Right lobe of liver (tissue), 6 donors: ENCODE results near the gene SEMA4G. TPM values are rescaled to one million over a fixed set of nuclear protein-coding genes. Genes with fewer than 3 reads are reported as not detected.

ENCODE experiments used
- ATAC-seq, 4 donors: fragments of 200-7000 bp; cut with Tn5 transposase; one replicate each; pipeline ENCODE4 v1.9.1; 2020; ENCODE audit warnings: mild to moderate bottlenecking in 4 of 4, moderate library complexity in 4 of 4
- DNase-seq, 3 donors: peaks; one replicate each; pipeline ENCODE4 v3.0.0-alpha.2; 2020
- H3K27ac ChIP-seq, 3 donors: fragments of 200-600 bp; one replicate each; pipeline ENCODE4 v1.8.0; 2022
- H3K27me3 ChIP-seq, 2 donors: fragments of 200-600 bp; one replicate each; pipeline ENCODE4 v1.8.0; 2022
- H3K36me3 ChIP-seq, 4 donors: fragments of 200-600 bp; sonication (generic) in 1 of 4; one replicate each; pipeline versions ENCODE4 v1.5.1 to v1.8.0; 2017 to 2022; ENCODE audit warnings: control low read depth in 1 of 4
- H3K4me1 ChIP-seq, 4 donors: fragments of 200-600 bp; sonication (generic) in 1 of 4; one replicate each; pipeline versions ENCODE4 v1.5.1 to v1.8.0; 2017 to 2022; ENCODE audit warnings: control low read depth in 1 of 4
- H3K4me3 ChIP-seq, 3 donors: fragments of 200-600 bp; one replicate each; pipeline ENCODE4 v1.8.0; 2022
- H3K9me3 ChIP-seq, 4 donors: fragments of 200-600 bp; sonication (generic) in 1 of 4; one replicate each; pipeline versions ENCODE4 v1.5.1 to v1.8.0; 2017 to 2022; ENCODE audit warnings: control low read depth in 1 of 4
- CTCF ChIP-seq, 4 donors: fragments of 200-600 bp in 3 of 4; fragments of 450-650 bp in 1 of 4; IDR thresholded peaks; one replicate each; pipeline versions ENCODE4 v1.5.1 to v1.8.0; 2016 to 2022; ENCODE audit warnings: antibody characterized with exemption in 4 of 4, mild to moderate bottlenecking in 2 of 4
- POLR2A ChIP-seq: fragments of 450-650 bp; IDR thresholded peaks from one replicate; pipeline ENCODE4 v1.6.1; 2017; ENCODE audit warnings: antibody characterized with exemption, mild to moderate bottlenecking
- WGBS: methylation state at CpG from one replicate; pipeline ENCODE4 v1.1.6; 2018; ENCODE audit warnings: low coverage, low lambda C conversion rate; ENCODE audit not compliant: insufficient coverage; ENCODE audit errors: missing lambda C conversion rate; 5-methylcytosine and 5-hydroxymethylcytosine counted together
- intact Hi-C, 2 donors: fragments of 100-400 bp; cut with DNase I; formaldehyde crosslinking; loops; one replicate each; pipeline versions ENCODE4 v1.11.2 to v1.14.1; 2022
- total RNA-seq, 6 experiments: library from RNA; depleted of rRNA in 2 of 6; stranded (reverse); fragments of >200 nt in 2 of 6; fragmentation: NEBNext Ultra II Directional in 3 of 6; extraction: Animal tissue kit (Norgen Biotek cat#: 25700) in 3 of 6; gene quantifications; one replicate each; pipeline versions ENCODE4 v1.1.0 to v1.2.4, GENCODE V29; 2016 to 2023
- donor health status: DM: no; HTN: yes; CAD: no.
- donor health status: DM: no; HTN: no; CAD: no.
- donor health status: DM: no; HTN: no; CAD: no.
- donor health status: DM: no; HTN: yes; CAD: no.
- donor health status: DM: no; HTN: yes; CAD: no.

SEMA4G gene
- total RNA-seq, 6 experiments from 2014 or later: 24.7 to 129 (median 38.4) TPM

GRCh38 chr10:100968062-100968736, 1.1 kb upstream of the SEMA4G start:
- intact Hi-C loops: no loop called here
- no peak for ATAC-seq
- DNase-seq: no peak
- Histone ChIP-seq H3K36me3 (peaks cover 0 to 5% (median 2%) of the 10 kb centered on the region in 4 donors), H3K27ac (no peak overlapping the region), H3K4me1 (peaks cover 0 to 43% (median 17%) of the 10 kb centered on the region in 4 donors), H3K9me3 (no peaks in the 10 kb centered on the region), H3K27me3 (no peaks in the 10 kb centered on the region), H3K4me3 (peak overlapping the region in 1 of 3 donors; percentile 97)
- TF ChIP-seq CTCF (IDR thresholded peaks at IDR 0.05) (no peak), POLR2A (no peak)
- WGBS: 60% methylated on average over 1 of the region's 2 CpGs

- no CpG with 5 or more reads among the region's 9 CpGs for WGBS
- intact Hi-C loops: no loop called here
- peaks cover 0 to 37% (median 14%) of the 10 kb centered on the region in 4 donors for H3K4me1 ChIP-seq
- TF ChIP-seq CTCF (IDR thresholded peaks at IDR 0.05) (no peak), POLR2A (no peak)
- peak overlapping the region; percentile 60 to 97 (median 90) for H3K4me3 ChIP-seq
- H3K27me3 ChIP-seq: no peaks in the 10 kb centered on the region
- H3K9me3 ChIP-seq: no peaks in the 10 kb centered on the region
- H3K27ac ChIP-seq: peak overlapping the region in 1 of 3 donors; percentile 89
- ATAC-seq (peak; percentile 0 to 17 (median 8)), DNase-seq (no peak)
- H3K36me3 ChIP-seq: peaks cover 0 to 11% (median 2%) of the 10 kb centered on the region in 4 donors
Measured at GRCh38 chr10:100968863-100969186, 479 bp upstream of the SEMA4G start.

- peak; percentile 65 to 82 (median 74) for ATAC-seq
- H3K4me1 ChIP-seq: peaks cover 0 to 27% (median 11%) of the 10 kb centered on the region in 4 donors
- H3K9me3 ChIP-seq: no peaks in the 10 kb centered on the region
- no peaks in the 10 kb centered on the region for H3K27me3 ChIP-seq
- TF ChIP-seq POLR2A: no peak
- no peak for TF ChIP-seq CTCF (IDR thresholded peaks at IDR 0.05)
- peaks cover 0 to 24% (median 5%) of the 10 kb centered on the region in 4 donors for H3K36me3 ChIP-seq
- DNase-seq: peak; percentile 77 to 94 (median 91)
- intact Hi-C loops: no loop called here
- peak overlapping the region; percentile 60 to 97 (median 90) for H3K4me3 ChIP-seq
- peak overlapping the region in 2 of 3 donors; percentile 68 to 89 for H3K27ac ChIP-seq
- WGBS: 33% methylated on average over 3 of the region's 13 CpGs
Measured at GRCh38 chr10:100970076-100970913, 991 bp downstream of the SEMA4G start.

GRCh38 chr10:100970914-100971811, 1.9 kb downstream of the SEMA4G start:
- DNase-seq (peak; percentile 65 to 91 (median 89)), ATAC-seq (peak; percentile 76 to 84 (median 80))
- WGBS: 20% methylated on average over 2 of the region's 4 CpGs

More at GRCh38 chr10:100970914-100971811, 1.9 kb downstream of the SEMA4G start:
- Histone ChIP-seq H3K27me3 (no peaks in the 10 kb centered on the region), H3K4me3 (peak overlapping the region; percentile 60 to 97 (median 90)), H3K9me3 (no peaks in the 10 kb centered on the region), H3K27ac (peak overlapping the region in 2 of 3 donors; percentile 2 to 65), H3K36me3 (peaks cover 0 to 24% (median 4%) of the 10 kb centered on the region in 4 donors), H3K4me1 (peaks cover 0 to 27% (median 11%) of the 10 kb centered on the region in 4 donors)
- peak in 3 of 4 donors; percentile 6 to 30 (median 17) for TF ChIP-seq CTCF (IDR thresholded peaks at IDR 0.05)
- no peak for TF ChIP-seq POLR2A
- intact Hi-C loops: no loop called here
